ENCODE results near the gene PRR12. TPM values are rescaled to one million over a fixed set of nuclear protein-coding genes. Genes with fewer than 3 reads are reported as not detected.

The PRR12 gene
- total and polyA plus RNA-seq, 12 donors: 5.2 to 19.2 (median 16.2) TPM

DNA sequence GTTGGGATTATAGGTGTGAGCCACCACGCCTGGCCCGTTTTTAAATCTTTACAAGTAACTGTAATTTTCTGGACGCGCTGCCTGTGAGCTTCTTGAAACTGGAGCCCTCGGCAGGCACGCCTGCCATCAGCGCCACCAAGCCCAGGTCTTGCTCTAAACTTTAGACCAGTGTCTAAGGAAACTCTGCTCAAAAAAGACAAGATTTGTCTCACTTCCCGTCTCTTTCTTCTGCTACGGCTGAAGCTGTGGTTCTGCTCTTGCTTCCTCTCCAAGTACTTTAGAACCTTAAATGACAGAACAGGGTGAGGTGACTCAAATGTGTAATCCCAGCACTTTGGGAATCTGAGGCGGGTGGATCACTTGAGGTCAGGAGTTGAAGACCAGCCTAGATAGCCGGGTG lies 38.2 kb upstream of the PRR12 start:
- no peak for ATAC-seq
- H3K27me3 ChIP-seq: no peaks in the 10 kb centered on the region
- peak overlapping the region in 2 of 10 donors; percentile 24 to 76 for H3K27ac ChIP-seq
- TF ChIP-seq, protein P1, sequence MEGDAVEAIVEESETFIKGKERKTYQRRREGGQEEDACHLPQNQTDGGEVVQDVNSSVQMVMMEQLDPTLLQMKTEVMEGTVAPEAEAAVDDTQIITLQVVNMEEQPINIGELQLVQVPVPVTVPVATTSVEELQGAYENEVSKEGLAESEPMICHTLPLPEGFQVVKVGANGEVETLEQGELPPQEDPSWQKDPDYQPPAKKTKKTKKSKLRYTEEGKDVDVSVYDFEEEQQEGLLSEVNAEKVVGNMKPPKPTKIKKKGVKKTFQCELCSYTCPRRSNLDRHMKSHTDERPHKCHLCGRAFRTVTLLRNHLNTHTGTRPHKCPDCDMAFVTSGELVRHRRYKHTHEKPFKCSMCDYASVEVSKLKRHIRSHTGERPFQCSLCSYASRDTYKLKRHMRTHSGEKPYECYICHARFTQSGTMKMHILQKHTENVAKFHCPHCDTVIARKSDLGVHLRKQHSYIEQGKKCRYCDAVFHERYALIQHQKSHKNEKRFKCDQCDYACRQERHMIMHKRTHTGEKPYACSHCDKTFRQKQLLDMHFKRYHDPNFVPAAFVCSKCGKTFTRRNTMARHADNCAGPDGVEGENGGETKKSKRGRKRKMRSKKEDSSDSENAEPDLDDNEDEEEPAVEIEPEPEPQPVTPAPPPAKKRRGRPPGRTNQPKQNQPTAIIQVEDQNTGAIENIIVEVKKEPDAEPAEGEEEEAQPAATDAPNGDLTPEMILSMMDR (IDR thresholded peaks at IDR 0.05): no peak
- intact Hi-C loops (cut with DNase I): no loop called here
- H3K9me3 ChIP-seq: no peaks in the 10 kb centered on the region
- no peak overlapping the region for H3K4me3 ChIP-seq
- DNase-seq: no peak
- 87 to 90% methylated on average over 11 of the region's 11 CpGs for WGBS, 2 donors
- H3K4me1 ChIP-seq: peaks cover 0 to 46% (median 3%) of the 10 kb centered on the region in 9 donors
- peaks cover 0 to 61% (median 24%) of the 10 kb centered on the region in 9 donors for H3K36me3 ChIP-seq

- no peaks in the 10 kb centered on the region for H3K27me3 ChIP-seq
- H3K36me3 ChIP-seq: peaks cover 0 to 70% (median 32%) of the 10 kb centered on the region in 9 donors
- peak overlapping the region in 4 of 10 donors; percentile 34 to 76 (median 50) for H3K27ac ChIP-seq
- no peaks in the 10 kb centered on the region for H3K9me3 ChIP-seq
- ATAC-seq: peak in 1 of 8 donors; percentile 8
- TF ChIP-seq, protein P1 (IDR thresholded peaks at IDR 0.05): no peak
- WGBS, 2 donors: 72 to 80% methylated on average over 10 of the region's 10 CpGs
- peaks cover 0 to 46% (median 3%) of the 10 kb centered on the region in 9 donors for H3K4me1 ChIP-seq
- DNase-seq: no peak
- intact Hi-C loops (cut with DNase I): no loop called here
- H3K4me3 ChIP-seq: no peak overlapping the region
These were observed 37.3 kb upstream of the PRR12 start for GRCh38 chr19:49553451-49554271.

DNA sequence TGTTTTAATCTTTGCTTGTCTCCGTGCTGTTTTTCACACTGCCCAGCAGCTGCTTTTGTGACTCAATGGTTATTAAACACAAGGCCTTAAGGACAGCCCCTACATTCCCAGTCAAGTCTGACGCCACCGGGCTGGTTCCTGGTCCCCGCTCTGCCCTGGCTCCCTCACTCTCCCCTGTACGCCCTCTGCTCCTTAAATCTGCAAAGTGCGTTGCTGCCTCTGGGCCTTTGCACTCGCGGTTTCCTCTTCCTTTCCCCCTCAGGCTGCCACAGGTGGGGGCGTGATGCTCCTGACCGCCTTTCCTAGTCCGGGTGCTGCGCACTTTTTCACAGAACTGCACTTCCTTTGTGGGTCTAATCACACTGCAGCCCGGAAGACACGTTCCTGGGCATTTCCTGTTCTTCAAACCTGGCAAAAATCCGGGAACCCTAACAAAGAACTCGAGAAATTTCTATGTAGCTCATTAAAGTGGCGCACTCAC lies 36.2 kb upstream of the PRR12 start:
- H3K27me3 ChIP-seq: no peaks in the 10 kb centered on the region
- no peaks in the 10 kb centered on the region for H3K9me3 ChIP-seq
- peak; percentile 38 to 40 for DNase-seq
- WGBS, 2 donors: 68 to 72% methylated on average over 17 of the region's 17 CpGs
- ATAC-seq: peak; percentile 22 to 68 (median 47)
- peak overlapping the region in 8 of 10 donors; percentile 27 to 76 (median 50) for H3K27ac ChIP-seq
- peaks cover 0 to 46% (median 3%) of the 10 kb centered on the region in 9 donors for H3K4me1 ChIP-seq
- TF ChIP-seq, protein P1 (IDR thresholded peaks at IDR 0.05): no peak
- intact Hi-C loops (cut with DNase I): no loop called here
- H3K36me3 ChIP-seq: peaks cover 0 to 74% (median 43%) of the 10 kb centered on the region in 9 donors
- H3K4me3 ChIP-seq: no peak overlapping the region

GRCh38 chr19:49555600-49556411 lies 35.2 kb upstream of the PRR12 start:
- DNase-seq (peak in 1 of 2 donors; percentile 47), ATAC-seq (peak in 7 of 8 donors; percentile 26 to 54 (median 36))
- no peaks in the 10 kb centered on the region for H3K9me3 ChIP-seq
- H3K27me3 ChIP-seq: no peaks in the 10 kb centered on the region
- peaks cover 0 to 54% (median 3%) of the 10 kb centered on the region in 9 donors for H3K4me1 ChIP-seq
- H3K36me3 ChIP-seq: peaks cover 0 to 72% (median 50%) of the 10 kb centered on the region in 9 donors
- WGBS, 2 donors: 88 to 89% methylated on average over 45 to 51 of the region's 53 CpGs
- TF ChIP-seq, protein P1 (IDR thresholded peaks at IDR 0.05): no peak
- peak overlapping the region in 4 of 10 donors; percentile 15 to 70 (median 40) for H3K27ac ChIP-seq
- H3K4me3 ChIP-seq: no peak overlapping the region
- intact Hi-C loops (cut with DNase I): no loop called here

All from heart right ventricle (tissue), 16 donors.